ENCODE measurements around the gene GPC6.

GRCh38 chr13:93984876-93985275 lies 758.3 kb downstream of the GPC6 start:
- TF ChIP-seq CTCF (IDR thresholded peaks at IDR 0.05; ENCODE audit: low read depth, low read length): no peak
- no peak for TF ChIP-seq POLR2A (IDR thresholded peaks at IDR 0.05; ENCODE audit: extremely low read depth, insufficient read length)
- TF ChIP-seq MYC (IDR thresholded peaks at IDR 0.05; ENCODE audit: low read depth, low read length): no peak

Data from NB4 (cell line).